GM10248 (cell line): ENCODE results near the gene PCSK5.
"Not testable (repeated sequence)": the region's sequence is repeated elsewhere in the genome, so short reads cannot be mapped to it uniquely, and the experiment has no call there.

ENCODE experiments used
- CTCF ChIA-PET: fragments of 300-600 bp; sonication (Branson Sonifier 250); formaldehyde crosslinking; extraction: SDS; loops from one replicate; lab custom pipeline; 2021; ENCODE audit warnings: antibody characterized with exemption; lab: Yijun Ruan, JAX
- POLR2A ChIA-PET: fragments of 350-650 bp; sonication (Branson Sonifier 250); formaldehyde crosslinking; extraction: SDS; loops from one replicate; lab custom pipeline; 2020; ENCODE audit warnings: antibody characterized with exemption; lab: Yijun Ruan, JAX
- DNase-seq: peaks from one replicate; pipeline ENCODE4 v3.0.0; 2012; ENCODE audit errors: extremely low spot score
- CTCF ChIP-seq: IDR thresholded peaks from 2 replicates; pipeline ENCODE4 v1.5.1; 2012; ENCODE audit warnings: mild to moderate bottlenecking, low read depth; ENCODE audit errors: extremely low read depth, missing control alignments, control extremely low read depth

PCSK5 gene

DNA sequence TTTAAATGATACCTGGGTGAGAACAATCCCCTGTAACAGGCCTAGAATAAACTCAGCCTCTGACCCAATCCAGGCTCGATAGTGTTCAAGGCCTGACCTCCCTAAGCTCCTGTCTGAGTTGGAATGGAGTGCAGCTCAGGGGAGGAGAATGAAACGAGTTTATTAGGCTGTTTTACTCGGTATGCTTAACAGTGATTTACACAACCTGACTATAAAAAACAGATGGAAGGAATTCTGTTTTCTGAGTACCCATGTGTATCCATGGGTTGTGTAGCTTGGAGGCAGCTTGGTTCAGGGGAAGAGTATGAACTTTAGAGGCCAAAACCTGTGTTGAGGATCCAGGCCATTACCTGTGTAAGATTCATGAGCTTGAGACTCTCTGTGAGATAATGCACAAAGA lies 67.8 kb downstream of the PCSK5 start:
- no peak for DNase-seq
- TF ChIP-seq CTCF: no peak
- CTCF ChIA-PET: interaction anchor here (0.9 to 1.7 kb wide), 4 partner anchors 11 to 114 kb away, joined by 3 to 4 read pairs (median 3); no protein-coding TSS in a partner anchor
- POLR2A ChIA-PET: no interaction called here

DNA sequence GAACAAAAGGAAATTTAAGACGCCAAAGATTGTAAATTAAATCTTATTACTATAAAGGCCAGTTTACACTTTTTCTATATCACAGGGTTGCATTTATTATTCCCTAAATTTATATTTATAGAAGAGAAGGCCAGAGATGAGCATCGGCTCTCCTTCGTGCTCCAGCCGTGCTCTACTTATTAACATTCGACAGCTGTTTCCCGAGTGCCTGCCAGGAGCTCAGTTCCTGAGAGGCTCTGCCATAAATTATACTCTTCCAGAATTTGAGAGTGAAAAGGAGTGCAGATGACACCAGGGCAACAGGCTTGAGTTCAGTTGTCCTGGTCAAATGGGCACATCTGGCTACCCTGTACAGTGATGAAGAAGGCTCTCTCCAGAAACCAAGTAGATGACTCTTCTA lies 70.1 kb downstream of the PCSK5 start:
- DNase-seq: no peak
- no peak for TF ChIP-seq CTCF
- ChIA-PET CTCF (interaction anchor here (0.8 kb wide), 1 partner anchor 14 kb away, joined by 3 read pairs; no protein-coding TSS in a partner anchor), POLR2A (no interaction called here)

- ChIA-PET POLR2A (no interaction called here), CTCF (no interaction called here)
- DNase-seq: no peak
- no peak for TF ChIP-seq CTCF
Observed at GRCh38 chr9:75962013-75962661, 71.7 kb downstream of the PCSK5 start.

- POLR2A ChIA-PET: no interaction called here
- CTCF ChIA-PET: no interaction called here
- no peak for DNase-seq
- no peak for TF ChIP-seq CTCF
Observed at GRCh38 chr9:75962662-75963036, 72.2 kb downstream of the PCSK5 start.

DNA sequence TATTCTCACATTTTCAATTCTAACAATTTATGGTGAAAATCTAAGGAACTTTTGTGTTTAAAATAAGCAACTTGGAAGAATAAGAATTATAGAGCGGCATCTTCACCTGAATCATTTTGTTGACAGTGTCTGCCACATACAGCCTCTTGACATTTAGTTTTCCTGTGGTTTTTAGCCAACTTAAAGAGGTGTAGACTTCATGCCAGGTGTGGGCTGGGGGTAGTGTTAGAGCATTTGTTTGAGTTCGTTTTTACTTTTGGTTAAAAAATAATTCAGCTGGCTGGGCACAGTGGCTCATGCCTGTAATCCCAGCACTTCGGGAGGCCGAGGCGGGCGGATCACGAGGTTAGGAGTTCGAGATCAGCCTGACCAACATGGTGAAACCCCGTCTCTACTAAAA lies 72.8 kb downstream of the PCSK5 start:
- DNase-seq, POLR2A ChIA-PET, CTCF ChIA-PET: not testable (repeated sequence)

GRCh38 chr9:75964427-75964826 lies 74.0 kb downstream of the PCSK5 start:
- DNase-seq: no peak
- ChIA-PET POLR2A (no interaction called here), CTCF (no interaction called here)
- TF ChIP-seq CTCF: no peak

GRCh38 chr9:75965231-75965630 lies 74.8 kb downstream of the PCSK5 start:
- CTCF ChIA-PET: no interaction called here
- DNase-seq: no peak
- POLR2A ChIA-PET: no interaction called here
- no peak for TF ChIP-seq CTCF
